Urinary bladder (tissue), 4 donors: Measurements from ENCODE around the gene NAIF1. TPM values are rescaled to one million over a fixed set of nuclear protein-coding genes. Genes with fewer than 3 reads are reported as not detected.
A peak's percentile ranks its signal among the peaks of the same experiment; 100 is the strongest.
"Not testable (repeated sequence)": the region's sequence is repeated elsewhere in the genome, so short reads cannot be mapped to it uniquely, and the experiment has no call there.

Source experiments
- DNase-seq: peaks from one replicate; pipeline ENCODE4 v3.0.0-alpha.2; 2015; ENCODE audit errors: extremely low spot score
- H3K27ac ChIP-seq: one replicate; pipeline ENCODE4 v1.5.1; 2013; ENCODE audit warnings: low read depth, mild to moderate bottlenecking, moderate library complexity
- H3K36me3 ChIP-seq: one replicate; pipeline ENCODE4 v1.6.1; 2013; ENCODE audit warnings: mild to moderate bottlenecking, moderate library complexity; ENCODE audit not compliant: insufficient read depth
- H3K4me1 ChIP-seq: one replicate; pipeline ENCODE4 v1.6.1; 2013; ENCODE audit warnings: mild to moderate bottlenecking, moderate library complexity; ENCODE audit not compliant: insufficient read depth
- H3K4me3 ChIP-seq: one replicate; pipeline ENCODE4 v1.5.1; 2013; ENCODE audit warnings: low read depth, low read length
- WGBS: extraction: QIAGEN DNeasy Blood & Tissue Kit; methylation state at CpG from one replicate; pipeline ENCODE4 v1.1.7; 2013; 5-methylcytosine and 5-hydroxymethylcytosine counted together
- polyA plus RNA-seq: library from polyadenylated mRNA; stranded (reverse); fragments of 200-250 nt; gene quantifications from one replicate; pipeline ENCODE4 v1.2.3, GENCODE V29; 2013
- total RNA-seq: library from RNA; depleted of rRNA; stranded (reverse); fragments of >200 nt; gene quantifications from one replicate; pipeline ENCODE4 v1.2.3, GENCODE V29; 2014
- donor health status: healthy with polysubstance abuse.
- donor health status: healthy.

Gene NAIF1
- total and polyA plus RNA-seq, 2 donors: 6.9 to 8.2 TPM

DNA sequence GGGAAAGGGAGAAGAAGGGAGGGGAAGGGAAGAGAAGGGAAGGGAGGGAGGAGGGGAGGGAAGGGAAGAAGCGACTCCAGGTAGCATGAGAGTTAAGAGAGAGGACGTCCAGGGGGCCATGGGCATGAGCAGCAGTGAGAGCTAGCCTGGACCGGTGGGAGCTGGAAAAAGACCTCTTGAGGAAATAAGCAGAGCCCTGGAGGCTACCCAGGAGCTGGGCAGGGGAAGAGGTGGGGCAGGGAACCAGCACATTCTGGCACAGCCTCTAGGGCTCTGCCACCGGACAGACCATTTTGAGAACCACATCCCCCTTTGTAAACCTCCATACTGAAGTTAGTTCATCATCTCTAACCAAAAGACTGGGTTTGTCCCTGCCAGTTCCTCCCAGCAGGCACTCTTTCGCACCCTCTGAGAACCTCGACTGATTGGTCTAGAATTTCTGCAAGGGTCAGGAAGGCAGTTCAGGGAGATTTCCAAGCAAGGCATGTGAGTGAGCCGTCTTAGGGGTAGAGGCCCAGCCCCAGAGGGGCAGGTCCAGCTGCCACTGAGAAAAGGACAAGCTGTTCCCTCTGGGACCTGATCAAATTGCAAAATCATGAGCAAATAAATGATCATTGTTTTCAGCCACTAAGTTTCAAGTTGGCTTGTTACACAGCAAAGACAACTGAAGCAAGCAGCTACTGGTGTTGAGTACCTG is 11.6 kb downstream of the NAIF1 start:
- 38% methylated on average over 7 of the region's 7 CpGs for WGBS
- no peak for DNase-seq
- no peaks in the 10 kb centered on the region for H3K36me3 ChIP-seq
- no peak overlapping the region for H3K4me3 ChIP-seq
- H3K4me1 ChIP-seq: no peaks in the 10 kb centered on the region
- H3K27ac ChIP-seq: peak overlapping the region; percentile 56

DNA sequence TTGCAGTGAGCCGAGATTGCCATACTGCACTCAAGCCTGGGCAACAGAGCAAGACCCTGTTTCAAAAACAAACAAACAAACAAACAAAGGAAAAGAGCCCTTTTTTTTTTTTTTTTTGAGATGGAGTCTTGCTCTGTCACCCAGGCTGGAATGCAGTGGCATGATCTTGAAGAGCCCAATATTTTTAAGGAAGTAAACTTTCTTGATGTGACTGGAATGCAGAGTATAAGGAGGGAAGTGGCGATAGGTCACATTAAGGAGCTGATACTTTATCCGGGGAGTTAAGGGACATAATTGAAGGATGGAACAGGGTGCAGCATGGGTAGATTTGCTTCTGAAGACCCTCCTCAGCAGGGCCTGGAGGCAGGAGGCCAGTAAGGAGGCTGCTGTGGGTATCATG is 13.0 kb downstream of the NAIF1 start:
- 78% methylated on average over 3 of the region's 3 CpGs for WGBS
- H3K36me3 ChIP-seq: no peaks in the 10 kb centered on the region
- DNase-seq: no peak
- H3K4me1 ChIP-seq: no peaks in the 10 kb centered on the region
- H3K4me3 ChIP-seq: no peak overlapping the region
- H3K27ac ChIP-seq: no peak overlapping the region

DNA sequence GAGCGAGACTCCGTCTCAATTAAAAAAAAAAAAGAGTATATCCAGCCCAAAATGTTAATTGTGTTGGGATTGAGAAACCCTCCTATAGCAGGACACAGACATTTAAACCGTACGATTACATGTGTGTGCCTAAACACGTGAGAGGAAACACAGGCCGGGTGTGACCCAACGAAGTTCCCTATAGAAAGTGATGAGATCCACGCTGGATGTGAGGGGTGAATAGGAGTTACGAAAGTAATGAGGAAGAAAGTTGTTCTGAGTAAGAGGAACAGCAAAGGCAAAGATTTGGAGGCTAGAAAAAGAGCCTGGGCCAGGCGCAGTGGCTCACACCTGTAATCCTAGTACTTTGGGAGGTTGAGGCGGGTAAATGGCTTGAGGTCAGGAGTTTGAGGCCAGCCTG is 13.6 kb downstream of the NAIF1 start:
- DNase-seq: no peak
- H3K4me1 ChIP-seq: no peaks in the 10 kb centered on the region
- no peak overlapping the region for H3K4me3 ChIP-seq
- 86% methylated on average over 11 of the region's 11 CpGs for WGBS
- no peaks in the 10 kb centered on the region for H3K36me3 ChIP-seq
- H3K27ac ChIP-seq: no peak overlapping the region

DNA sequence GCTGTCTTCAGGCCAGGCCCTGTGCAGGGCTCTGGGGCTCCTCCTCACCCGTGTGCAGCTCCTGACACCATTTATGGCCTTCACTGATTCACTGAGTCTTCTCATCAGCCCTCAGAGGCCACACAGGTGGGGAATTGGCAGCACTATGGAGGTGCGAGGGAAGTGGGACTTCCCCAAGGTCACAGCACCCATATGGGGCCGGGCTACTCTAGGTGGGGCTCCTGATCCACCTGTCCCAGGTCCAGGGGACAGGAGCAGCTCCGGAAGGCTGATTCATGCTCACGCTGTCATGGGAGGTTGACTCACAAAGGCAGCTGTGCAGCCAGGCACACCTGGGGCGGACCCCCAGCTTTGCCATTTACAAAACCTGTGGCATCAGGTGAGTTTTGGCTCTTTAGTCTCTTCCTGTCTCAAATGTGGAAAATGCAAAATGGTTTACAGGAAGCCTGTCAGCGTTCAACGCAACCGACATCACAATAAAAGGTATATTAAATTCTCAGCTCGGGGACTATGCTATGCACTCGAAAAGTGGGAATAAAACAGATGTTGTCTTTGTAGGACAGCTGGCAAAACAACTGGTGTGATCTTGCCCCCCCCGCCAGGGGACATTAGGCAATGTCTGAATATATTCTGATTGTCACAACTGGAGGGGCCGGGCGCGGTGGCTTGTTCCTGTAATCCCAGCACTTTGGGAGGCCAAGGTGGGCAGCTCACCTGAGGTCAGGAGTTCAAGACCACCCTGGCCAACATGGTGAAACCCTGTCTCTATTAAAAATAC is 15.0 kb downstream of the NAIF1 start:
- Histone ChIP-seq H3K27ac (no peak overlapping the region), H3K4me1 (no peaks in the 10 kb centered on the region)
- WGBS: 89% methylated on average over 15 of the region's 15 CpGs

DNA sequence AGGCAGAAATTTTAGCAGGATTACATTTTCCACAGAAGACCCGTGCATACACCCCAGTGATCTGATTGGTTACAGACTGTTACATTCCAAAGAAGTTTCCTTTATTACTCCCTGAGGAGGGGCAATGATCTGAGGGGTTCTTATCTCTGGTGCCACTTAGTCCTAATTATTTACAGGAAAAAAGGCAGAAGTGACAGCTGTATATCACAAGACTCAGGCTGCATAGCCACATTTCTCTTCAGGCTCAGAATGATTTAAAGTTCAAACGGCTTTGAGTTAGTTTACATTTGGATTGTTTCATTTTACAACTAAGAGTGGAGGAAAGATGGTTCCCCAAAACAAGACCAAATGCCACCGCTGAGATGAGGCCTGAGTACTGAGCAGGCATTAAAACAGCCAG is 17.3 kb downstream of the NAIF1 start:
- 31% methylated on average over 3 of the region's 3 CpGs for WGBS
- Histone ChIP-seq H3K4me1 (no peaks in the 10 kb centered on the region), H3K36me3 (no peaks in the 10 kb centered on the region), H3K4me3 (no peak overlapping the region), H3K27ac (no peak overlapping the region)
- DNase-seq: no peak

More for the DNA sequence above, 15.0 kb downstream of the NAIF1 start:
- Histone ChIP-seq H3K4me3 (no peak overlapping the region), H3K36me3 (no peaks in the 10 kb centered on the region)
- DNase-seq: no peak

DNA sequence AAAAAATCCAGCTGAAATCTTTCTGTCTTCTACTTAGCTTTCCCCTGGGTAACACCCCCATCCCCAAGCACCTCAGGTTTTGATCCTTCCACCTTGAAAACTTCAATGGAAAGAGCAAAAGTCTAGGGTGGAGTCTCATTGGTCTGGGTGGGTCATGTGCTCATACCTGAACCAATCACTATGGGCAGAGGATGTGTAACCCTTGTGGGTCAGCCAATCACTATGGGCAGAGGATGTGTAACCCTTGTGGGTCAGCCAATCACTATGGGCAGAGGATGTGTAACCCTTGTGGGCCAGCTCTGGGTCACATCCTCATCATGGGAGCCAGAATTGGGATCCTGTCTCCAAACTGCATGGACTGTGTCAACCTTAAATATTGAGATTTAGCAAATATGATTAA is 18.5 kb downstream of the NAIF1 start:
- H3K4me3 ChIP-seq: no peak overlapping the region
- no peaks in the 10 kb centered on the region for H3K4me1 ChIP-seq
- no peak for DNase-seq
- no peak overlapping the region for H3K27ac ChIP-seq
- H3K36me3 ChIP-seq: no peaks in the 10 kb centered on the region

DNA sequence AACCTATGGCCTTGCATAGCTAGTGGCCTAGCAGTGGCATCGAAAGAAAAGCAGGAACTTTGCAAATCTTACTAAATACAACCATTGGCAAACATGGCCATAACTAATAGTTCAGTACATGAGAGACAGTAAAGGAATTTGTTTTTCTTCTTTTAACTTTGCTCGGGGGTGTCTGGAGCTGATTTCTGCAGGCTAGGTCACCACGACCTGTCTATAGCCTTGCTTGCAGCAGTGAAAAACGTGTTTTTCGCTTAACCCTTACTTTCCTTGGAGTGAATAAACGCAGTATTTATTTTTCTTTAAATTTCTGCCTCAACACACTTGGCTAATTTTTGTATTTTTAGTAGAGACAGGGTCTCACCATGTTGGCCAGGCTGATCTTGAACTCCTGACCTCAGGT is 19.9 kb downstream of the NAIF1 start:
- Histone ChIP-seq H3K27ac (no peak overlapping the region), H3K4me3 (no peak overlapping the region), H3K4me1 (no peaks in the 10 kb centered on the region), H3K36me3 (no peaks in the 10 kb centered on the region)
- DNase-seq: no peak
- WGBS: 80% methylated on average over 6 of the region's 6 CpGs

DNA sequence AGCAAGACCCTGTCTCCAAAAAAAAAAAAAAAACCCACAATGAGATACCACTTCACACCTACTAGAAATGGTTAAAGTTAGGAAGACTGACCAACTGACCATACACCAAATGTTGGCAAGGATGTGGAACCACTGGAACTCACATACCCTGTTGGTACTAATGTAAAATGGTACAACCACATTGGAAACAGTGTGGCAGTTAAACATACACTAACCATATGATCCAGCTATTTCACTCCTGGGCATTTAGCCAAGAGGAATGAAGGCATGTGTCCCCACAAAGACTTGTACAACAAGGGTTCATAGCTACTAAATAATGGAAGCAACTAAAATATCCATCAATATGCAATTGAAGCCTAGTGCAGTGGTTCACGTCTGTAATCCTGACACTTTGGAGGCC is 21.3 kb downstream of the NAIF1 start:
- DNase-seq: no peak

DNA sequence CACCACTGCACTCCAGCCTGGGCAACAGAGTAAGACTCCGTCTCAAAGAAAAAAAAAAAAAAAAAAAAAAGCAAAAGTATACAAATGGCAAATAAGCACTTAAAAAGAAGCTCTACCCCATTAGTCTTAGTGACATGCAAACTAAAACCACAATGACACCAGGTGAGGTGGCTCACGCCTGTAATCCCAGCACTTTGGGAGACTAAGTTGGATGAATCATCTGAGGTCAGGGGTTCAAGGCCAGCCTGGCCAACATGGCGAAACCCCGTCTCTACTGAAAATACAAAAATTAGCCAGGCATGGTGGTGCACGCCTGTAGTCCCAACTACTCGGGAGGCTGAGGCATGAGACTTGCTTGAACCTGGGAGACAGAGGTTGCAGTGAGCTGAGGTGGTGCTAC is 21.7 kb downstream of the NAIF1 start:
- not testable (repeated sequence) for H3K27ac ChIP-seq, H3K4me3 ChIP-seq, H3K4me1 ChIP-seq, DNase-seq, H3K36me3 ChIP-seq
- WGBS: 91% methylated on average over 6 of the region's 6 CpGs

More for the DNA sequence above, 21.3 kb downstream of the NAIF1 start:
- 75% methylated on average over 1 of the region's 1 CpG for WGBS
- Histone ChIP-seq H3K27ac (no peak overlapping the region), H3K4me3 (no peak overlapping the region), H3K36me3 (no peaks in the 10 kb centered on the region), H3K4me1 (no peaks in the 10 kb centered on the region)

DNA sequence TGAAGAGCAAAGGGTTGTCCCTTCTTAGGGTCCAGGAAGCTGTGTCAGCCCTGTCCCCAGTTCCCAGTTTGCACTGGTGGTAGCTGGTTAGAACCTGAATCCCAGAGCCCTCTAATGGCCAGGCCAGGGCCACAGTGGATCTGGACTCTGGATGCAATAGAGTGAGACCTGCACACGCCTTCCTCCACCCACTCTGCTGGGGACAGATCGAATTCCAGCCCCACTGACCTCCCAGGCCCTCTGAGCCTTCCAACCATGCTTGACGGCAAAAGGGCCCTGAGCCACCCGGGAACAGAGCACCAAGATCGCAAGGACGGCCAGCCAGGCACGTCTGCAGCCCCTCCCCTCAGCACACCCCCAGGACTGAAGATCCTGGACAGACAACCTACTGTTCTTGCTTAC is 23.7 kb downstream of the NAIF1 start:
- no peaks in the 10 kb centered on the region for H3K36me3 ChIP-seq
- no peak overlapping the region for H3K4me3 ChIP-seq
- H3K27ac ChIP-seq: no peak overlapping the region
- WGBS: 59% methylated on average over 7 of the region's 7 CpGs
- H3K4me1 ChIP-seq: no peaks in the 10 kb centered on the region
- DNase-seq: no peak

DNA sequence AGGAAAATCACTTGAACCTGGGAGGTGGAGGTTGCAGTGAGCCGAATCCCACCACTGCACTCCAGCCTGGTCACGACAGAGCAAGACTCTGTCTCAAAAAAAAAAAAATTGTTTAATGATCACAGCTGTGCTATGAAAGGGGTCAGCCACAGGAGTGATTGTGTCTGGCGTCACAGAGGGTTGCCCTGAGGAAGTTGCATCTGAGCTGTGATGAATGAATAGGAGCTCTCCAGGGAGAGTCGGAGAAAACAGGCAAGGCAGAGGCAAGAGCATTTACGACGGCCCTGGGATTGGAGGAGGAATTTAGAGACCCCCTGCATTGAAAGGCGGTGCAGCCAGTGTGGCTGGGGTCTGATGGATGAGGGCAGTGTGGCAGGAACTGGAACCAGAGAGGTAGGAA is 25.1 kb downstream of the NAIF1 start:
- DNase-seq: no peak
- 74% methylated on average over 7 of the region's 7 CpGs for WGBS

DNA sequence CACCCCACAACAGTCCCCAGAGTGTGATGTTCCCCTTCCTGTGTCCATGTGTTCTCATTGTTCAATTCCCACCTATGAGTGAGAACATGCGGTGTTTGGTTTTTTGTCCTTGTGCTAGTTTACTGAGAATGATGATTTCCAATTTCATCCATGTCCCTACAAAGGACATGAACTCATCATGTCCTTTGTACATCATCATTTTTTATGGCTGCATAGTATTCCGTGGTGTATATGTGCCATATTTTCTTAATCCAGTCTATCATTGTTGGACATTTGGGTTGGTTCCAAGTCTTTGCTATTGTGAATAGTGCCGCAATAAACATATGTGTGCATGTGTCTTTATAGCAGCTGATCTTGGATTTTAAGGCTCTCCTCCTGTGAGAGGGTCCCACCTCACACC is 26.3 kb downstream of the NAIF1 start:
- not testable (repeated sequence) for H3K27ac ChIP-seq
- WGBS: 89% methylated on average over 3 of the region's 3 CpGs

More for the DNA sequence above, 25.1 kb downstream of the NAIF1 start:
- H3K27ac ChIP-seq: no peak overlapping the region
- H3K36me3 ChIP-seq: no peaks in the 10 kb centered on the region
- no peaks in the 10 kb centered on the region for H3K4me1 ChIP-seq
- H3K4me3 ChIP-seq: no peak overlapping the region

DNA sequence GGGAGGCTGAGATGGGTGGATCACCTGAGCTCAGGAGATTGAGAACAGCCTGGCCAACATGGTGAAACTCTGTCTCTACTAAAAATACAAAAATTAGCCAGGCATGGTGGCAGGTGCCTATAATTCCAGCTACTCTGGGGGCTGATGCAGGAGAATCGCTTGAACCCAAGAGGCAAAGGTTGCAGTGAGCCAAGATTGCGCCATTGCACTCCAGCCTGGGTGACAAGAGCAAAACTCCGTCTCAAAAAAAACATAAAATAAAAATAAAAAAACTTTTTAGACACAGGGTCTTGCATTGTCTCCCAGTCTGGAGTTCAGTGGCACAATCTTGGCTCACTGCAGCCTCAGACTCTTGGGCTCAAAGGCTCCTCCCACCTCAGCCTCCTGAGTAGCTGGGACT is 30.6 kb downstream of the NAIF1 start:
- not testable (repeated sequence) for H3K4me3 ChIP-seq, DNase-seq, H3K4me1 ChIP-seq, H3K36me3 ChIP-seq, H3K27ac ChIP-seq
- WGBS: 92% methylated on average over 3 of the region's 3 CpGs

More for the DNA sequence above, 26.3 kb downstream of the NAIF1 start:
- not testable (repeated sequence) for H3K4me3 ChIP-seq, H3K4me1 ChIP-seq, DNase-seq, H3K36me3 ChIP-seq
